GM18502 (cell line): Measurements from ENCODE around the gene EIF3C.
"Not testable (repeated sequence)": the region's sequence is repeated elsewhere in the genome, so short reads cannot be mapped to it uniquely, and the experiment has no call there.

Experiments used
- ATAC-seq: cut with Tn5 transposase; IDR thresholded peaks from one replicate; pipeline ENCODE4 v1.9.1; 2021; ENCODE audit warnings: mild to moderate bottlenecking; ENCODE audit not compliant: unreplicated experiment, poor library complexity

EIF3C gene

DNA sequence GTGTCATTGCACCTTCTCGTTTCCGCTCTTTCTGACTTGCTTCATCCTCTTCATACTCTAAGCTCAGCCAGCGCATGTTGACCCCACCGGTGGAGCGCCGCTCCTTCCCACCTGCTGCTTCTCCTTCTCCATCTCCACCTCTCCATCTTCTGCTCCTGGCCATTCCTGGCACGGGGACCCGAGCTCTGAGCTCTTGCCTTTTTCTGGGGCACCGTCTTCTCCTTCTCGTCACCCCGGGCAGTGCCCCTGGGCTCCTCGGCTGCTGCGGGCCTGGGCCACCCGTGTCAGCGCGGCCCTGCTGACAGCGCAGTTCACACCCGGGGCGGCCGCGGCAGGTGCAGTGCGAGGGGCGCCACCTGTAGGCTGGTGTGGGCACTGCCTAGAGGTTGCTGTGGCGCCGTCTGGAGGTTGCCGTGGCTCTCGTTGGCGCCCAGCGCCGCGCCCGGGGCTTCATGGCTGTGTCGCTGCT is 38.8 kb downstream of the EIF3C start:
- peak; percentile 92 for ATAC-seq

DNA sequence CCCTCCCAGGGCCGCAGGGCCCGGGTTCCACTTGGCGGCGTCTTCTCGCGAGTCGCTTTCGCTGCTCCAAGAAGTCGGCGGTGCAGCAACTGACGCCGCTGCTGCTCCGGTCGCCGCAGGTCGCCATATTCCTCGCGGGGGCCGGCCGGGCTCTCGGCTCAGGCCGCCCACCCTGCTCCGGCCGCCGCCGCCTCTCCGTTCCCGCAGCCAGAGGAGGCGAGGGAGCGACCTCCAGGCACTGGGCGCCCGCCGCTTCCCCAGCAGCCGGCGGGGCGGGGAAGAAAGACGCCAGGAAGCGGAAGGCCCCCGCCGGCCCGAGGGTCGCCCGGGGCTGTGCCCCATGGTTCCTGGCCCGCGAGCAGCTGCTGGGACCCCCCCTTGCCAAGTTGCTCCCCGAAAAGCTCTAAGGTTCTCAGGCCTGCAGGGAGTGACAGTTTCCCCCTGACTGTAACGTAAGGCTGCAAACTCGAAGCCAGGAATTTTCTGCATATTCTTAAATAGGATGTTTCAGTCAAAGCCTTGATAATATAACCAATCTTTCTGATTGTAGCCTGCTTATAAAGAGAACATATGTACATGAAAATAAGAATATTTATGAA is 39.3 kb downstream of the EIF3C start:
- ATAC-seq, result peak; percentile 45

DNA sequence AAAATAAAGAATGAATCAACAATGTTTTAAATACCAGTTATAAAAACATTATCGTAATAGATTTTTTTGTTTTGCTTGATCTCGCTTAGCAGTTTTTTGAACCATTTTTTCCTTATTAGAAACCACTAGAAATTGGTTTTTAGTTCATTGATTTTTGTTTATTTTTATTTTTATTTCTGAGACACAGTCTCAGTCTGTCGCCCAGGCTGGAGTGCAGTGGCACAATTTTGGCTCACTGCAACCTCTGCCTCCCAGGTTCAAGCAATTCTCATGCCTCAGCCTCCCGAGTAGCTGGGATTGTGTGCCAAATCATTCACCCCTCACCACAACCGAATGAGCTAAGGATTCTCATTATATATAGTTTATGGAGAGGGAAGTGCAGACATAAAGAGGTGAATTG is 40.2 kb downstream of the EIF3C start, which contains the start of gene NPIPB9:
NPIPB9 (plus strand) TSS at position 301 of the 400 bp plus-strand sequence.
- ATAC-seq, result not testable (repeated sequence)

DNA sequence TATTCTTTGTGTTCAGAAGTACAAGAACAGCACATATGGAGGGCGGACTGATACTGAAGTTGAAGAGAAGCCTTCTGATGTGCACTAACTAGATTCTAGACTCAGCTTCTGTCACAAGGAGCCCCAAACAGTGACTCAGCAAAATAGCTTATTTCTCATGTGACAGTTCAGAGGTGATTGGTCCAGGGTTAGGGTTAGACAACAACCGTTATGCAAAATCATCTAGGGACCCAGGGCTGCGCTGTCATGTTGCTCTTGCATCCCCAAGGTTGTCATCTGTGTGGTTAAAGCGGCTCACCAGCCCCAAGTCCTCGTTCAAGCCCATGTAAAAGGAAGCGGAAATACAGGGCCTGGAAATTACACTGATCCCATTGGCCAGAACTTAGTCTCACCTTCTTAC is 70.4 kb downstream of the EIF3C start:
- ATAC-seq, result not testable (repeated sequence)

DNA sequence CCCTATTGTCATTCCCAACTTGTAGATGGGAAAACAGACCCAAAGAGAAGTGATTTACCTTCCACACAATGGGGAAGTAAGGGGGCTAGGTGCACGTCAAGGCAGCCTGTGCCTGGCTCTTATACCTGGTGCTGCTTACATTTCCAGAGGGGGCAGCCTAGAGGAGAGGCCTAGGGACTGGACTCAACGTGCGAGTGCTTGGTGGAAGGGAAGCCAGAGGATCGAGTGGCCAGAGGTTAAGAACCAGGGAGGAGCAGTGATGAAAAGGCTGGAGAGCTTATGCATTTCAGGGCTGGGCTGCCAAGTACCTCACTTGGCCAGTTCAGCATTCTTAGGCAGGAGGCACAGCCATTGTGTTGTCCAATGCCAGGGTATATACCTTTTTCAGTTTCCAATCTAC is 71.1 kb downstream of the EIF3C start:
- ATAC-seq, result not testable (repeated sequence)
